SKM-1 treated with dmso at 0.1 percent for 144 hours (cell line): Measurements from ENCODE around the gene APLN.

Experiments
- DNase-seq: peaks from one replicate; lab custom pipeline; 2025; ENCODE audit not compliant: unreplicated experiment; lab: John Stamatoyannopoulos, UW

Gene APLN

DNA sequence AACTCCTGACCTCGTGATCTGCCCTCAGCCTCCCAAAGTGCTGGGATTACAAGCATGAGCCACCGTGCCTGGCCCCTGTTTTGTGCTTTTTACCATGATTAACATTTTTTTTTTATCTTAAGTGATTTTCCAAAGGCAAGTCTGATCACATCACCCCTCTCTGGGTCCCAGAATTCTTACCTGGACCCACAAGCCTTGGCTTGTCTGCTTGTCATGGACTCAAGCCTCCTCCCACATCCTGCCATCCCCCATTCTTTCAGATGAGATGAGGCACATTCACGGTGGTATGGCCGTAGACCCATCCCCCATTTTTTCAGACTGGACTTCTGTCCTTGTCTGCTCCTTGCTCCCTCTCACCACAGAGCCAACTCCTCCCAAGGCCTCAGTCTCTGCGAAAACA lies 55.3 kb downstream of the APLN start:
- no peak for DNase-seq

DNA sequence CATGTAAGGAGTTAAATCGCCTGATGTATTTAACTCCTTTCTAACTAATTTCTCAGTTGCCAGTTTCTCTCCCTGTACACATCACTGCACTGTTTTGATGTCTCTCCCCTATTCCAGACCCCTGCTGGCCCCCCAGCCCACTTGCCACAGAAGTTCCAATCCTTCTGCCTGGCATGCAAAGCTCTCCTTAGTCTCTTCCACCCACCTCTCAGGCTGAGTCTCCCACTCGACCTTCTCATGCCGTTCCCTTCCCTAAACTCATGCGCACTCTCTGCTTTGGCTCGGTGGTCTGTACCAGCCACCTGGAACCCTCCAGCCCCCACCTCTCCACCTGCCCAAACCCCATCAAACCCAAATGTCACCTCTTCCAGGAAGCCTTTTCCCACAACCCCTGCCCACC lies 56.9 kb downstream of the APLN start:
- DNase-seq, result no peak

GRCh38 chrX:129596077-129596476 lies 58.7 kb downstream of the APLN start:
- DNase-seq, result no peak
